Urothelium cell line (cell line): ENCODE data around the gene ZNF580.
A peak's percentile ranks its signal among the peaks of the same experiment; 100 is the strongest.

Experiments used
- DNase-seq: peaks from one replicate; pipeline ENCODE4 v3.0.0; 2011; ENCODE audit warnings: low spot score, mixed read lengths
- FAIRE-seq: peaks from 2 replicates; lab custom pipeline; 2011; peaks lifted over from hg19 to GRCh38; lab: Jason Lieb, UNC

The ZNF580 gene

GRCh38 chr19:55674841-55675660 is 34.2 kb downstream of the ZNF580 start, which contains the start of gene EPN1:
Gene EPN1, plus strand, starts transcription at chr19:55675226. Its CDS starts 3,402 bp downstream, at chr19:55678628.
- DNase-seq (peak; percentile 98), FAIRE-seq (peak; percentile 17)

GRCh38 chr19:55675661-55676354 is 35.0 kb downstream of the ZNF580 start:
- FAIRE-seq: no peak
- no peak for DNase-seq

GRCh38 chr19:55676383-55676782 is 35.6 kb downstream of the ZNF580 start:
- FAIRE-seq: no peak
- no peak for DNase-seq

GRCh38 chr19:55676889-55677505 is 36.2 kb downstream of the ZNF580 start:
- no peak for DNase-seq
- FAIRE-seq: no peak

- no peak for FAIRE-seq
- DNase-seq: no peak
These were observed 36.8 kb downstream of the ZNF580 start for GRCh38 chr19:55677572-55678028.

GRCh38 chr19:55678121-55678671 is 37.4 kb downstream of the ZNF580 start:
- DNase-seq (no peak), FAIRE-seq (no peak)

- no peak for FAIRE-seq
- DNase-seq: no peak
These were observed 38.8 kb downstream of the ZNF580 start for GRCh38 chr19:55679343-55680257.

GRCh38 chr19:55680339-55681130 is 39.7 kb downstream of the ZNF580 start:
- DNase-seq (no peak), FAIRE-seq (no peak)

- no peak for DNase-seq
- FAIRE-seq: no peak
These were observed 40.6 kb downstream of the ZNF580 start for GRCh38 chr19:55681131-55682092.

- no peak for DNase-seq
- no peak for FAIRE-seq
These were observed 42.9 kb downstream of the ZNF580 start for GRCh38 chr19:55683449-55684261.

GRCh38 chr19:55684946-55685681 is 44.3 kb downstream of the ZNF580 start:
- no peak for FAIRE-seq
- DNase-seq: no peak

GRCh38 chr19:55685776-55686175 is 45.0 kb downstream of the ZNF580 start:
- FAIRE-seq (no peak), DNase-seq (no peak)

GRCh38 chr19:55686311-55687050 is 45.7 kb downstream of the ZNF580 start:
- FAIRE-seq (no peak), DNase-seq (no peak)

GRCh38 chr19:55687281-55688201 is 46.7 kb downstream of the ZNF580 start:
- no peak for DNase-seq

More at GRCh38 chr19:55687281-55688201, 46.7 kb downstream of the ZNF580 start:
- FAIRE-seq: no peak
